Measurements from ENCODE around the gene NFYC. TPM values are rescaled to one million over a fixed set of nuclear protein-coding genes. Genes with fewer than 3 reads are reported as not detected.

Gene NFYC
- total RNA-seq (10 to 100 TPM; 69.1 to 83.9 TPM), polyA plus RNA-seq (ENCODE audit: insufficient read depth, low read depth, low replicate concordance) (70.0 TPM)
- long read RNA-seq, donor 1, transcript NFYC-213 (10 exons, 1,950 nt) = major isoform, 12 of 23 reads
- long read RNA-seq, donor 1, partial matches to known transcripts = 0 of 23 reads
- long read RNA-seq, donor 1, other reads (novel, unspliced or antisense) = 0 of 23 reads
- long read RNA-seq, donor 2, transcript NFYC-213 (10 exons, 1,950 nt) = major isoform, 9 of 16 reads
- long read RNA-seq, donor 2, partial matches to known transcripts = 0 of 16 reads
- long read RNA-seq, donor 2, other reads (novel, unspliced or antisense) = 0 of 16 reads

GRCh38 chr1:40691538-40692428 is at the start of gene NFYC:
TSS of gene NFYC (plus strand) at chr1:40691704. CDS start at chr1:40738844, 47,140 bp downstream.
- Histone ChIP-seq H3K4me3 (peak within 1 kb of the TSS; percentile 92 to 93), H3K27ac (peak within 1 kb of the TSS; percentile 99), H3K36me3 (ENCODE audit: low read depth, missing control alignments) (no peaks in the 10 kb centered on the region), H3K4me1 (peaks cover 18% of the 10 kb centered on the region), H3K27me3 (no peaks in the 10 kb centered on the region), H3K9me3 (no peaks in the 10 kb centered on the region)
- intact Hi-C loops (cut with DNase I; ENCODE audit: low total_unique reads) = no loop called here
- DNase-seq = peak; percentile 98
- TF ChIP-seq POLR2A (IDR thresholded peaks at IDR 0.05) = no peak
- peak in 1 of 3 experiments; percentile 1 for TF ChIP-seq CTCF (IDR thresholded peaks at IDR 0.05)
- WGBS, 2 donors = 0% methylated on average over 11 to 70 of the region's 84 CpGs

DNA sequence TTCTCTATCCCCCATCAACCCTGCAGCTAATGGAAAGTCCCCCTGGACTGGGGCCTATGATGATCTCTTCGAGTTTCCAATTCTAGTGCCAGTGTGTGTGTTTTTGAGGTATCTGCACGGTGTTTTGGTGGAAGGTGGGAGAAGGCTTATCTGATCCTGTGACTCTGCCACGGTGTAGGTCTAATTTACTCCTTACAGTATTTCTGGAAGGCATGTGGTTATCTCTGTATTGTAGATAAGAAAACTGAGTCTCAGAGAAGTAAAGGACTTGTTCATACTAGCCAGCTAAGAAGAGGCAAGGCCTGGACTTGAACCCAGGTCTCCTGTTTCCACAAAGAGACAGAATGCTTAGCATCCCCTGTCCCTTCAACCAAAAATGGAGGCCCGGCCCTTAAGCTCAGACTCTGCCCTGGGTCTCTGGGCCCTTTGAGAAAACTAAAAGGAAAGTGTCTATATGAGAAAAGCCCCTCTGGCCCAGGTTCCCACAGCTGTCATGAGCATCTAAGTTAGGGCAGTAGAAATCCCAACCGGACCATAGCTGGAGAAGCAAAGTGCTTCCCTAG is 46.3 kb upstream of the NFYC start:
- Histone ChIP-seq H3K4me3 (no peak overlapping the region), H3K36me3 (ENCODE audit: low read depth, missing control alignments) (no peaks in the 10 kb centered on the region), H3K4me1 (no peaks in the 10 kb centered on the region), H3K9me3 (no peaks in the 10 kb centered on the region), H3K27me3 (no peaks in the 10 kb centered on the region), H3K27ac (no peak overlapping the region)
- WGBS, 2 donors = 75 to 84% methylated on average over 5 of the region's 5 CpGs
- TF ChIP-seq POLR2A (IDR thresholded peaks at IDR 0.05) (no peak), CTCF (IDR thresholded peaks at IDR 0.05) (no peak)
- intact Hi-C loops (cut with DNase I; ENCODE audit: low total_unique reads) = no loop called here
- no peak for DNase-seq

DNA sequence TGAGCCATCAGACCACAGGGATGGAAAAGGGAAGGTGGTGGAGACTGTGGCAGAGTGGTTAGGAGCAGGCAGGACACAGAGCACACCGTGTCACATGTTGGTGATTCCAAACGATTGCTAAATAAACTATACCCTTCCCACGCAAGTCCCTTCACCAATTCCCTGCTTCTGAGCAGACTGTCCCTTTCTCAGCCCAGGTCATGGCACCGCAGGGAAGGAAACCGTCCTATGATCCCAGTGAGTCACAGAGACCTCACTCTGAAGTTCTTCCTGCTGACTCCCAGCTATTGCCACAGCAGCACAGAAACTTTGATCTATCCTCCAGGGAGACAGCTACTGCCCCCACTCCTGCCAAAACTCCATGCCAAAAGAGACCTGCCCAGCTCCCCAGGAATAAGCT is 45.2 kb upstream of the NFYC start:
- 81 to 86% methylated on average over 5 of the region's 5 CpGs for WGBS, 2 donors
- H3K4me1 ChIP-seq = no peaks in the 10 kb centered on the region
- TF ChIP-seq POLR2A (IDR thresholded peaks at IDR 0.05) (no peak), CTCF (IDR thresholded peaks at IDR 0.05) (no peak)
- no peak overlapping the region for H3K27ac ChIP-seq
- no peak overlapping the region for H3K4me3 ChIP-seq
- no peaks in the 10 kb centered on the region for H3K9me3 ChIP-seq
- DNase-seq = no peak
- no peaks in the 10 kb centered on the region for H3K36me3 ChIP-seq (ENCODE audit: low read depth, missing control alignments)
- intact Hi-C loops (cut with DNase I; ENCODE audit: low total_unique reads) = no loop called here
- no peaks in the 10 kb centered on the region for H3K27me3 ChIP-seq

- Histone ChIP-seq H3K27me3 (no peaks in the 10 kb centered on the region), H3K27ac (no peak overlapping the region), H3K4me3 (no peak overlapping the region), H3K9me3 (no peaks in the 10 kb centered on the region), H3K4me1 (no peaks in the 10 kb centered on the region), H3K36me3 (ENCODE audit: low read depth, missing control alignments) (no peaks in the 10 kb centered on the region)
- 68 to 92% methylated on average over 3 of the region's 3 CpGs for WGBS, 2 donors
- TF ChIP-seq POLR2A (IDR thresholded peaks at IDR 0.05) (no peak), CTCF (IDR thresholded peaks at IDR 0.05) (no peak)
- intact Hi-C loops (cut with DNase I; ENCODE audit: low total_unique reads) = no loop called here
- DNase-seq = no peak
These were observed 43.3 kb upstream of the NFYC start for GRCh38 chr1:40648200-40648599.
